ENCODE results near the gene DUSP5. TPM values are rescaled to one million over a fixed set of nuclear protein-coding genes. Genes with fewer than 3 reads are reported as not detected.

Gene DUSP5
- total RNA-seq, 1 donor from 2014 or later, result 8.2 TPM

GRCh38 chr10:110500515-110500905 is 2.8 kb downstream of the DUSP5 start:
- DNase-seq (ENCODE audit: low read depth), result peak; percentile 74

- peak; percentile 95 for DNase-seq (ENCODE audit: low read depth)
These were observed 3.6 kb downstream of the DUSP5 start for GRCh38 chr10:110501142-110501937.

- no peak for DNase-seq (ENCODE audit: low read depth)
These were observed 4.6 kb downstream of the DUSP5 start for GRCh38 chr10:110502072-110502845.

GRCh38 chr10:110502851-110503301 is 5.2 kb downstream of the DUSP5 start:
- DNase-seq (ENCODE audit: low read depth), result peak; percentile 52

- no peak for DNase-seq (ENCODE audit: low read depth)
These were observed 5.9 kb downstream of the DUSP5 start for GRCh38 chr10:110503528-110504110.

GRCh38 chr10:110504111-110504735 is 6.5 kb downstream of the DUSP5 start:
- DNase-seq (ENCODE audit: low read depth), result no peak

- no peak for DNase-seq (ENCODE audit: low read depth)
These were observed 7.5 kb downstream of the DUSP5 start for GRCh38 chr10:110505130-110505770.

- DNase-seq (ENCODE audit: low read depth), result no peak
These were observed 8.7 kb downstream of the DUSP5 start for GRCh38 chr10:110506448-110506847.

- DNase-seq (ENCODE audit: low read depth), result no peak
These were observed 9.6 kb downstream of the DUSP5 start for GRCh38 chr10:110507346-110507745.

- DNase-seq (ENCODE audit: low read depth), result no peak
These were observed 10.6 kb downstream of the DUSP5 start for GRCh38 chr10:110508159-110508788.

- no peak for DNase-seq (ENCODE audit: low read depth)
These were observed 11.3 kb downstream of the DUSP5 start for GRCh38 chr10:110508806-110509544.

- DNase-seq (ENCODE audit: low read depth), result no peak
These were observed 11.9 kb downstream of the DUSP5 start for GRCh38 chr10:110509560-110509959.

- DNase-seq (ENCODE audit: low read depth), result no peak
These were observed 12.4 kb downstream of the DUSP5 start for GRCh38 chr10:110510086-110510485.

GRCh38 chr10:110510730-110511129 is 13.0 kb downstream of the DUSP5 start:
- no peak for DNase-seq (ENCODE audit: low read depth)

- DNase-seq (ENCODE audit: low read depth), result no peak
These were observed 14.2 kb downstream of the DUSP5 start for GRCh38 chr10:110511734-110512449.

- peak; percentile 93 for DNase-seq (ENCODE audit: low read depth)
These were observed 14.9 kb downstream of the DUSP5 start for GRCh38 chr10:110512461-110513187.

GRCh38 chr10:110513949-110514348 is 16.2 kb downstream of the DUSP5 start:
- no peak for DNase-seq (ENCODE audit: low read depth)

GRCh38 chr10:110514848-110515247 is 17.1 kb downstream of the DUSP5 start:
- no peak for DNase-seq (ENCODE audit: low read depth)

Measured in renal cortical epithelial cell (primary cell).